GM12878 (cell line): ENCODE measurements around the gene MLNR. TPM values are rescaled to one million over a fixed set of nuclear protein-coding genes. Genes with fewer than 3 reads are reported as not detected.

ENCODE experiments used
- ATAC-seq: fragments of 200-7000 bp; cut with Tn5 transposase; 3 replicates; pipeline ENCODE4 v1.9.1; 2020; ENCODE audit warnings: mild to moderate bottlenecking, moderate library complexity
- BruUV-seq: library from RNA; stranded (reverse); fragments of 400-500 nt; replicated peaks from 2 replicates; lab custom pipeline; 2021; lab: Mats Ljungman, UMichigan
- CTCF ChIA-PET: fragments of 300-600 bp; sonication (Branson Sonifier 250); formaldehyde crosslinking; extraction: SDS; loops from one replicate; lab custom pipeline; 2021; ENCODE audit warnings: inconsistent platforms; lab: Yijun Ruan, JAX
- POLR2A ChIA-PET: fragments of 350-600 bp; formaldehyde crosslinking; extraction: SDS; loops from one replicate; lab custom pipeline; 2021; ENCODE audit warnings: inconsistent platforms; lab: Charles Lee
- RAD21 ChIA-PET: fragments of 300-600 bp; sonication (Branson Sonifier 250); formaldehyde crosslinking; loops from one replicate; lab custom pipeline; 2023; ENCODE audit warnings: antibody characterized with exemption; ENCODE audit not compliant: unreplicated experiment; lab: Charles Lee
- SMC1A ChIA-PET: fragments of 300-600 bp; sonication (Branson Sonifier 250); formaldehyde crosslinking; loops from one replicate; lab custom pipeline; 2023; ENCODE audit not compliant: unreplicated experiment, uncharacterized antibody; lab: Charles Lee
- DNase-seq: peaks from one replicate; pipeline ENCODE4 v3.0.0-alpha.2; 2011; ENCODE audit warnings: low read depth, low spot score
- FAIRE-seq: peaks from 3 replicates; lab custom pipeline; 2011; peaks lifted over from hg19 to GRCh38; lab: Jason Lieb, UNC
- H2AFZ ChIP-seq: 2 replicates; pipeline ENCODE4 v1.6.0; 2011; ENCODE audit warnings: low read depth, low read length, control low read depth; ENCODE audit not compliant: control insufficient read depth
- H3K27ac ChIP-seq: 2 replicates; pipeline ENCODE4 v1.5.1; 2011; ENCODE audit warnings: control low read depth; ENCODE audit not compliant: control insufficient read depth, insufficient read depth
- H3K27me3 ChIP-seq, 2 experiments: replicated peaks in 1 of 2; 2 replicates each; pipeline versions ENCODE4 v1.6.0 to v1.6.1; 2011; ENCODE audit warnings: low read length in 1 of 2; ENCODE audit not compliant: control insufficient read depth in 2 of 2, insufficient read depth in 2 of 2
- H3K36me3 ChIP-seq, 2 experiments: 2 replicates each; pipeline ENCODE4 v1.5.1; 2011; ENCODE audit warnings: low read length in 1 of 2; ENCODE audit not compliant: control insufficient read depth in 2 of 2, insufficient read depth in 2 of 2
- H3K4me1 ChIP-seq: 2 replicates; pipeline ENCODE4 v1.6.1; 2011; ENCODE audit warnings: mild to moderate bottlenecking, low read length, moderate library complexity, mixed read lengths; ENCODE audit not compliant: control insufficient read depth, insufficient read depth
- H3K4me2 ChIP-seq: 2 replicates; pipeline ENCODE4 v1.6.0; 2011; ENCODE audit warnings: control low read depth; ENCODE audit not compliant: control insufficient read depth, insufficient read depth
- H3K4me3 ChIP-seq: fragments of 200-600 bp; sonication (generic); 2 replicates; pipeline ENCODE4 v1.5.1; 2016
- H3K79me2 ChIP-seq: 2 replicates; pipeline ENCODE4 v1.6.0; 2011; ENCODE audit warnings: low read length; ENCODE audit not compliant: control insufficient read depth, insufficient read depth
- H3K9ac ChIP-seq: 2 replicates; pipeline ENCODE4 v1.8.0; 2011; ENCODE audit warnings: low read length, control low read depth, mixed read lengths; ENCODE audit not compliant: control insufficient read depth, insufficient read depth
- H3K9me3 ChIP-seq: replicated peaks from 3 replicates; pipeline ENCODE4 v1.5.1; 2011; ENCODE audit warnings: mild to moderate bottlenecking, low read length; ENCODE audit not compliant: control insufficient read depth, insufficient read depth
- H4K20me1 ChIP-seq: 2 replicates; pipeline ENCODE4 v1.6.0; 2011; ENCODE audit not compliant: control insufficient read depth, insufficient read depth
- BCL11A ChIP-seq: IDR thresholded peaks from 2 replicates; pipeline ENCODE4 v1.6.1; 2011; ENCODE audit warnings: low read depth, low read length
- BHLHE40 ChIP-seq, 2 experiments: fragments of 450-650 bp in 1 of 2; IDR thresholded peaks; 2 replicates each; pipeline ENCODE4 v1.6.1; 2011 to 2017; ENCODE audit warnings: low read depth in 2 of 2, borderline replicate concordance in 1 of 2, improper control_type of control experiment in 1 of 2, low read length in 1 of 2, mild to moderate bottlenecking in 1 of 2
- BRCA1 ChIP-seq: IDR thresholded peaks from 2 replicates; pipeline ENCODE4 v1.6.1; 2011; ENCODE audit warnings: low read depth, low read length, improper control_type of control experiment
- EED ChIP-seq: sonication (generic); IDR thresholded peaks from 2 replicates; pipeline ENCODE4 v1.6.1; 2016; ENCODE audit warnings: antibody characterized with exemption, low read depth
- IKZF2 ChIP-seq, 2 experiments: fragments of 450-650 bp; IDR thresholded peaks; 2 replicates each; pipeline ENCODE4 v1.6.1; 2017; ENCODE audit warnings: mild to moderate bottlenecking in 2 of 2, moderate library complexity in 2 of 2
- JUNB ChIP-seq: IDR thresholded peaks from 2 replicates; pipeline ENCODE4 v1.6.1; 2016; ENCODE audit warnings: antibody characterized with exemption, mild to moderate bottlenecking
- MTA3 ChIP-seq: IDR thresholded peaks from 2 replicates; pipeline ENCODE4 v1.6.1; 2012; ENCODE audit warnings: low read length, inconsistent platforms, borderline replicate concordance
- MXI1 ChIP-seq: fragments of 150-350 bp; IDR thresholded peaks from 2 replicates; pipeline ENCODE4 v1.6.1; 2011; ENCODE audit warnings: low read depth, mild to moderate bottlenecking, inconsistent platforms, low read length, improper control_type of control experiment
- MYB ChIP-seq: fragments of 150-350 bp; IDR thresholded peaks from 2 replicates; pipeline ENCODE4 v1.6.1; 2014; ENCODE audit warnings: mild to moderate bottlenecking, low read depth, low read length, borderline replicate concordance
- NFIC ChIP-seq: IDR thresholded peaks from 2 replicates; pipeline ENCODE4 v1.6.1; 2012; ENCODE audit warnings: low read depth, mild to moderate bottlenecking, inconsistent platforms, low read length, moderate library complexity
- NR2F1 ChIP-seq: fragments of 450-650 bp; conservative IDR thresholded peaks from 2 replicates; pipeline ENCODE4 v1.6.1; 2017; ENCODE audit warnings: mild to moderate bottlenecking
- PML ChIP-seq: IDR thresholded peaks from 2 replicates; pipeline ENCODE4 v1.6.1; 2012; ENCODE audit warnings: low read length, inconsistent platforms
- RCOR1 ChIP-seq: conservative IDR thresholded peaks from 2 replicates; pipeline ENCODE4 v1.6.1; 2012; ENCODE audit warnings: low read depth, low read length, improper control_type of control experiment
- RUNX3 ChIP-seq: IDR thresholded peaks from 2 replicates; pipeline ENCODE4 v1.6.1; 2012; ENCODE audit warnings: low read length, inconsistent platforms
- SP1 ChIP-seq: IDR thresholded peaks from one replicate; pipeline ENCODE4 v1.6.1; 2011; ENCODE audit warnings: low read depth, low read length
- ZZZ3 ChIP-seq: IDR thresholded peaks from 2 replicates; pipeline ENCODE4 v1.6.1; 2011; ENCODE audit warnings: low read depth; ENCODE audit not compliant: control insufficient read depth, insufficient read length
- WGBS: methylation state at CpG from one replicate; pipeline ENCODE4 v1.1.6; 2016; ENCODE audit warnings: low lambda C conversion rate; ENCODE audit not compliant: insufficient replicate concordance, insufficient coverage; ENCODE audit errors: missing lambda C conversion rate; 5-methylcytosine and 5-hydroxymethylcytosine counted together
- in situ Hi-C: fragments of 300-500 bp; cut with MboI; formaldehyde crosslinking; loops from 9 replicates; pipeline ENCODE4 v1.14.3; 2018; ENCODE audit warnings: mixed read lengths
- intact Hi-C: fragments of 100-400 bp; cut with micrococcal nuclease; formaldehyde crosslinking; loops from one replicate; pipeline ENCODE4 v1.14.2; 2022; ENCODE audit not compliant: unreplicated experiment
- polyA plus RNA-seq, 11 experiments: library from polyadenylated mRNA; depleted of rRNA in 4 of 11; unstranded in 6 of 11; stranded (reverse) in 5 of 11; fragments of >200 nt; fragmentation: Nextera tagmentation in 4 of 11; fragmentation: Illumina TruSeq in 1 of 11; extraction: Ambion mirVana in 4 of 11; extraction: Trizol in 1 of 11; gene quantifications; 1 replicate in 1 of 11; 2 replicates in 10 of 11; pipeline versions ENCODE4 v1.2.1 to v1.2.3, GENCODE V29; 2011 to 2016; ENCODE audit warnings: inconsistent platforms in 2 of 11, missing spikeins in 2 of 11, low read depth in 1 of 11
- total RNA-seq, 4 experiments: library from RNA; depleted of rRNA in 3 of 4; stranded (reverse); fragments of >200 nt in 3 of 4; fragmentation: Illumina TruSeq in 1 of 4; extraction: Trizol in 1 of 4; gene quantifications; 2 replicates each; pipeline versions ENCODE4 v1.2.1 to v1.2.3, GENCODE V29; 2013 to 2021
- TF ChIP-seq, protein P1 (sequence below): IDR thresholded peaks from 2 replicates; pipeline ENCODE4 v1.6.1; 2011; ENCODE audit warnings: low read depth, low read length, improper control_type of control experiment, borderline replicate concordance
- TF ChIP-seq, protein P2 (sequence below): fragments of 450-650 bp; IDR thresholded peaks from 2 replicates; pipeline ENCODE4 v1.6.1; 2017; ENCODE audit warnings: antibody characterized with exemption, mild to moderate bottlenecking, moderate library complexity
- TF ChIP-seq, protein P3 (sequence below): IDR thresholded peaks from 2 replicates; pipeline ENCODE4 v1.6.1; 2012; ENCODE audit warnings: mild to moderate bottlenecking, low read depth, low read length

MLNR gene
- total and polyA plus RNA-seq, 10 of the 15 experiments (the other 5 are each of a cell fraction or from before 2014, with no cell fraction given): not detected

- no peak for FAIRE-seq
- TF ChIP-seq ZZZ3: no peak
- TF ChIP-seq MTA3: no peak
- TF ChIP-seq BHLHE40 (IDR thresholded peaks at IDR 0.05; ENCODE audit: borderline replicate concordance in 1 of 2, low read depth in 2 of 2, low read length in 1 of 2): no peak
- TF ChIP-seq MYB: no peak
- peak; percentile 42; the same call in 1 of the 2 replicates for TF ChIP-seq RUNX3
- 0 out of 2 replicates have a peak, but pooled peaks have one; percentile 19 for TF ChIP-seq BCL11A
- 0 out of 2 replicates have a peak, but pooled peaks have one; percentile 30 for TF ChIP-seq EED
- no peak for TF ChIP-seq MXI1
- TF ChIP-seq, protein P1, sequence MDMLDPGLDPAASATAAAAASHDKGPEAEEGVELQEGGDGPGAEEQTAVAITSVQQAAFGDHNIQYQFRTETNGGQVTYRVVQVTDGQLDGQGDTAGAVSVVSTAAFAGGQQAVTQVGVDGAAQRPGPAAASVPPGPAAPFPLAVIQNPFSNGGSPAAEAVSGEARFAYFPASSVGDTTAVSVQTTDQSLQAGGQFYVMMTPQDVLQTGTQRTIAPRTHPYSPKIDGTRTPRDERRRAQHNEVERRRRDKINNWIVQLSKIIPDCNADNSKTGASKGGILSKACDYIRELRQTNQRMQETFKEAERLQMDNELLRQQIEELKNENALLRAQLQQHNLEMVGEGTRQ: no peak
- TF ChIP-seq NFIC: peak; percentile 28; the same call in 1 of the 2 replicates
- no peak for TF ChIP-seq RCOR1
- TF ChIP-seq BRCA1: no peak
- TF ChIP-seq PML: no peak
- 0 out of 2 replicates have a peak, but pooled peaks have one; percentile 27 for TF ChIP-seq JUNB
- peak in 1 of 2 experiments; percentile 42; a peak in 1 of 4 replicates for TF ChIP-seq IKZF2 (IDR thresholded peaks at IDR 0.05)
- TF ChIP-seq, protein P2, sequence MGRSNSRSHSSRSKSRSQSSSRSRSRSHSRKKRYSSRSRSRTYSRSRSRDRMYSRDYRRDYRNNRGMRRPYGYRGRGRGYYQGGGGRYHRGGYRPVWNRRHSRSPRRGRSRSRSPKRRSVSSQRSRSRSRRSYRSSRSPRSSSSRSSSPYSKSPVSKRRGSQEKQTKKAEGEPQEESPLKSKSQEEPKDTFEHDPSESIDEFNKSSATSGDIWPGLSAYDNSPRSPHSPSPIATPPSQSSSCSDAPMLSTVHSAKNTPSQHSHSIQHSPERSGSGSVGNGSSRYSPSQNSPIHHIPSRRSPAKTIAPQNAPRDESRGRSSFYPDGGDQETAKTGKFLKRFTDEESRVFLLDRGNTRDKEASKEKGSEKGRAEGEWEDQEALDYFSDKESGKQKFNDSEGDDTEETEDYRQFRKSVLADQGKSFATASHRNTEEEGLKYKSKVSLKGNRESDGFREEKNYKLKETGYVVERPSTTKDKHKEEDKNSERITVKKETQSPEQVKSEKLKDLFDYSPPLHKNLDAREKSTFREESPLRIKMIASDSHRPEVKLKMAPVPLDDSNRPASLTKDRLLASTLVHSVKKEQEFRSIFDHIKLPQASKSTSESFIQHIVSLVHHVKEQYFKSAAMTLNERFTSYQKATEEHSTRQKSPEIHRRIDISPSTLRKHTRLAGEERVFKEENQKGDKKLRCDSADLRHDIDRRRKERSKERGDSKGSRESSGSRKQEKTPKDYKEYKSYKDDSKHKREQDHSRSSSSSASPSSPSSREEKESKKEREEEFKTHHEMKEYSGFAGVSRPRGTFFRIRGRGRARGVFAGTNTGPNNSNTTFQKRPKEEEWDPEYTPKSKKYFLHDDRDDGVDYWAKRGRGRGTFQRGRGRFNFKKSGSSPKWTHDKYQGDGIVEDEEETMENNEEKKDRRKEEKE: no peak
- no peak for TF ChIP-seq NR2F1
- TF ChIP-seq SP1: no peak
- TF ChIP-seq, protein P3, sequence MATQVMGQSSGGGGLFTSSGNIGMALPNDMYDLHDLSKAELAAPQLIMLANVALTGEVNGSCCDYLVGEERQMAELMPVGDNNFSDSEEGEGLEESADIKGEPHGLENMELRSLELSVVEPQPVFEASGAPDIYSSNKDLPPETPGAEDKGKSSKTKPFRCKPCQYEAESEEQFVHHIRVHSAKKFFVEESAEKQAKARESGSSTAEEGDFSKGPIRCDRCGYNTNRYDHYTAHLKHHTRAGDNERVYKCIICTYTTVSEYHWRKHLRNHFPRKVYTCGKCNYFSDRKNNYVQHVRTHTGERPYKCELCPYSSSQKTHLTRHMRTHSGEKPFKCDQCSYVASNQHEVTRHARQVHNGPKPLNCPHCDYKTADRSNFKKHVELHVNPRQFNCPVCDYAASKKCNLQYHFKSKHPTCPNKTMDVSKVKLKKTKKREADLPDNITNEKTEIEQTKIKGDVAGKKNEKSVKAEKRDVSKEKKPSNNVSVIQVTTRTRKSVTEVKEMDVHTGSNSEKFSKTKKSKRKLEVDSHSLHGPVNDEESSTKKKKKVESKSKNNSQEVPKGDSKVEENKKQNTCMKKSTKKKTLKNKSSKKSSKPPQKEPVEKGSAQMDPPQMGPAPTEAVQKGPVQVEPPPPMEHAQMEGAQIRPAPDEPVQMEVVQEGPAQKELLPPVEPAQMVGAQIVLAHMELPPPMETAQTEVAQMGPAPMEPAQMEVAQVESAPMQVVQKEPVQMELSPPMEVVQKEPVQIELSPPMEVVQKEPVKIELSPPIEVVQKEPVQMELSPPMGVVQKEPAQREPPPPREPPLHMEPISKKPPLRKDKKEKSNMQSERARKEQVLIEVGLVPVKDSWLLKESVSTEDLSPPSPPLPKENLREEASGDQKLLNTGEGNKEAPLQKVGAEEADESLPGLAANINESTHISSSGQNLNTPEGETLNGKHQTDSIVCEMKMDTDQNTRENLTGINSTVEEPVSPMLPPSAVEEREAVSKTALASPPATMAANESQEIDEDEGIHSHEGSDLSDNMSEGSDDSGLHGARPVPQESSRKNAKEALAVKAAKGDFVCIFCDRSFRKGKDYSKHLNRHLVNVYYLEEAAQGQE: no peak
Observed at GRCh38 chr13:49185264-49185663, 34.9 kb upstream of the MLNR start.

More at GRCh38 chr13:49185264-49185663, 34.9 kb upstream of the MLNR start:
- no peak overlapping the region for H3K4me2 ChIP-seq
- ChIA-PET SMC1A (interaction anchor here (0.5 to 0.7 kb wide), 2 partner anchors 197 to 1758 kb away, joined by 3 read pairs; no protein-coding TSS in a partner anchor), CTCF (interaction anchor here (0.9 kb wide), 1 partner anchor 11 kb away, joined by 3 read pairs; no protein-coding TSS in a partner anchor), POLR2A (interaction anchor here (0.8 kb wide), 1 partner anchor 1167 kb away, joined by 3 read pairs; no protein-coding TSS in a partner anchor), RAD21 (no interaction called here)
- H4K20me1 ChIP-seq: no peaks in the 10 kb centered on the region
- no peaks in the 10 kb centered on the region for H3K4me1 ChIP-seq
- no peak overlapping the region for H2AFZ ChIP-seq
- peak; percentile 34; the same call in 2 of the 3 replicates for ATAC-seq
- DNase-seq: peak; percentile 12
- H3K27ac ChIP-seq: no peak overlapping the region
- 0% methylated on average over 1 of the region's 1 CpG for WGBS
- H3K79me2 ChIP-seq: no peaks in the 10 kb centered on the region
- no peaks in the 10 kb centered on the region for H3K27me3 ChIP-seq
- H3K4me3 ChIP-seq: no peak overlapping the region
- intact Hi-C loops: no loop called here
- peaks cover 0 to 17% of the 10 kb centered on the region in 2 experiments; a peak in 3 of 4 replicates for H3K36me3 ChIP-seq
- in situ Hi-C loops: no loop called here
- no peaks in the 10 kb centered on the region for H3K9me3 ChIP-seq
- H3K9ac ChIP-seq: no peak overlapping the region
- BruUV-seq: no TSS peak
